H1 (cell line): ENCODE measurements around the gene MSANTD2. TPM values are rescaled to one million over a fixed set of nuclear protein-coding genes. Genes with fewer than 3 reads are reported as not detected.

Experiments used
- EP300 ChIP-seq, 2 experiments: IDR thresholded peaks; 1 replicate in 1 of 2; 2 replicates in 1 of 2; pipeline ENCODE4 v1.6.1; 2011 to 2012; ENCODE audit warnings: low read depth in 2 of 2, low read length in 2 of 2, mild to moderate bottlenecking in 2 of 2, borderline replicate concordance in 1 of 2, inconsistent platforms in 1 of 2, moderate library complexity in 1 of 2
- polyA plus RNA-seq, 7 experiments: library from polyadenylated mRNA; depleted of rRNA in 3 of 7; stranded (reverse) in 5 of 7; unstranded in 2 of 7; fragments of >200 nt in 5 of 7; fragments of 200-250 nt in 2 of 7; gene quantifications; 1 replicate in 5 of 7; 2 replicates in 1 of 7; 4 replicates in 1 of 7; pipeline versions ENCODE4 v1.2.1 to v1.2.3, GENCODE V29; 2011 to 2013; ENCODE audit warnings: missing spikeins in 2 of 7, mixed read lengths in 2 of 7
- total RNA-seq: library from RNA; stranded (reverse); fragmentation: NEBNext Ultra II Directional; extraction: Animal tissue kit (Norgen Biotek cat#: 25700); gene quantifications from 2 replicates; pipeline ENCODE4 v1.2.1, GENCODE V29; 2021

MSANTD2 gene
- total and polyA plus RNA-seq, 2 of the 8 experiments (the other 6 are each of a cell fraction or from before 2014, with no cell fraction given): 8.2 to 15.9 TPM

DNA sequence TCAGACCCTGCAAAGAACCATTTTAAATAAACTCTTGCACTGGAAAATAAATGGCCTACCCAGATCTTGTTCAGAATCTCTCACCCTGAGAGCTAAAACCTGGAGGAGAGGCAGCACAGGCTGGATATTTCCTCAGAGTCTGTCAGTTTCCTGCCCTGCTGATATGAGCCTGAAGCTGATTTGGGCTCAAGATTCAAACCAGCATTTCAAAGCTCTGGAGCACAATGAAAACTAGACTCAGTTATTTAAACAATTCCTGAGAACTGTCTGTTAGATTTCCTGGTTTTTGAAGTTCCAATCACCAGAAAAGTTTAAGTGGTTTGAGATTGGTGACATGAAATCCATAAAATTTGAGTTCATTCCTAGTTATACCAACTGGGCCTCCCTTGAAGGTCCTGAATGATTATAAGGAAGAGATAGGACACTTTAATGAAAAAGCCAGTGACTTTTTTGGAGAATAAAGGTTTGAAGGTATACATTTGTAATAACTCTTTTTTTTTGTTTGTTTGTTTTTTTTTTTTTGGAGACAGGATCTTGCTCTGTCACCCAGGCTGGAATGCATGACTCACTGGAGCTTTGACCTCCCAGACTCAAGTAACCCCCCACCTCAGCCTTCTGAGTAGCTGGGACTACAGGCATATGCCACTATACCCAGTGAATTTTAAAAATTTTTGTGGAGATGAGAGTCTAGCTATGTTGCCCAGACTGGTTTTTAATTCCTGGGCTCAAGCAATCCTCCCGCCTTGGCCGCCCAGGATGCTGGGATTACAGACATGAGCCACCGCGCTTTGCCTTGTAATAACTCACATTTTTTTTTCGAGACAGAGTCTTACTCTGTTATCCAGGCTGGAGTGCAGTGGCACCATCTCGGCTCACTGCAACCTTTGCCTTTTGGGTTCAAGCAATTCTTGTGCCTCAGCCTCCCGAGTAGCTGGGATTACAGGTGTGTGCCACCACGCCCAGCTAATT, 30.1 kb downstream of the MSANTD2 start (continued):
- no peak for TF ChIP-seq EP300 (IDR thresholded peaks at IDR 0.05; ENCODE audit: borderline replicate concordance in 1 of 2, low read depth in 2 of 2, low read length in 2 of 2)
